Islet precursor cell (in vitro differentiated cells): ENCODE measurements around the gene TMTC2.
"Not testable (repeated sequence)": the region's sequence is repeated elsewhere in the genome, so short reads cannot be mapped to it uniquely, and the experiment has no call there.

Experiments used
- DNase-seq: peaks from one replicate; pipeline ENCODE4 v3.0.0-alpha.2; 2018

The TMTC2 gene

GRCh38 chr12:82797480-82797879, 110.8 kb downstream of the TMTC2 start:
- DNase-seq = no peak

GRCh38 chr12:82800185-82800584, 113.5 kb downstream of the TMTC2 start:
- DNase-seq = no peak

- no peak for DNase-seq
Observed at GRCh38 chr12:82801951-82802610, 115.4 kb downstream of the TMTC2 start.

GRCh38 chr12:82803201-82803600, 116.5 kb downstream of the TMTC2 start:
- DNase-seq = no peak

- DNase-seq = no peak
Observed at GRCh38 chr12:82804601-82805000, 117.9 kb downstream of the TMTC2 start.

GRCh38 chr12:82805004-82805403, 118.3 kb downstream of the TMTC2 start:
- not testable (repeated sequence) for DNase-seq

- DNase-seq = no peak
Observed at GRCh38 chr12:82805812-82806497, 119.2 kb downstream of the TMTC2 start.

GRCh38 chr12:82807132-82807737, 120.5 kb downstream of the TMTC2 start:
- DNase-seq = no peak

GRCh38 chr12:82810568-82810967, 123.9 kb downstream of the TMTC2 start:
- DNase-seq = no peak

- no peak for DNase-seq
Observed at GRCh38 chr12:82817368-82817767, 130.7 kb downstream of the TMTC2 start.

- no peak for DNase-seq
Observed at GRCh38 chr12:82818271-82819035, 131.7 kb downstream of the TMTC2 start.

GRCh38 chr12:82826505-82826904, 139.8 kb downstream of the TMTC2 start:
- no peak for DNase-seq

- DNase-seq = no peak
Observed at GRCh38 chr12:82832096-82832495, 145.4 kb downstream of the TMTC2 start.

GRCh38 chr12:82832981-82833380, 146.3 kb downstream of the TMTC2 start:
- DNase-seq = no peak

- DNase-seq = no peak
Observed at GRCh38 chr12:82833481-82833880, 146.8 kb downstream of the TMTC2 start.

GRCh38 chr12:82835217-82835616, 148.5 kb downstream of the TMTC2 start:
- DNase-seq = no peak

- no peak for DNase-seq
Observed at GRCh38 chr12:82838131-82838551, 151.4 kb downstream of the TMTC2 start.

- DNase-seq = no peak
Observed at GRCh38 chr12:82838827-82839226, 152.1 kb downstream of the TMTC2 start.

- DNase-seq = no peak
Observed at GRCh38 chr12:82839796-82840195, 153.1 kb downstream of the TMTC2 start.

- no peak for DNase-seq
Observed at GRCh38 chr12:82841487-82841904, 154.8 kb downstream of the TMTC2 start.

- DNase-seq = no peak
Observed at GRCh38 chr12:82842480-82842879, 155.8 kb downstream of the TMTC2 start.

GRCh38 chr12:82845076-82845475, 158.4 kb downstream of the TMTC2 start:
- DNase-seq = not testable (repeated sequence)

- no peak for DNase-seq
Observed at GRCh38 chr12:82848845-82849244, 162.1 kb downstream of the TMTC2 start.
